ENCODE data around the gene ME2. TPM values are rescaled to one million over a fixed set of nuclear protein-coding genes. Genes with fewer than 3 reads are reported as not detected.
"Not testable (repeated sequence)": the region's sequence is repeated elsewhere in the genome, so short reads cannot be mapped to it uniquely, and the experiment has no call there.

ME2 gene
- total RNA-seq, 4 donors from 2014 or later, result 31.9 to 51.5 (median 46.4) TPM

DNA sequence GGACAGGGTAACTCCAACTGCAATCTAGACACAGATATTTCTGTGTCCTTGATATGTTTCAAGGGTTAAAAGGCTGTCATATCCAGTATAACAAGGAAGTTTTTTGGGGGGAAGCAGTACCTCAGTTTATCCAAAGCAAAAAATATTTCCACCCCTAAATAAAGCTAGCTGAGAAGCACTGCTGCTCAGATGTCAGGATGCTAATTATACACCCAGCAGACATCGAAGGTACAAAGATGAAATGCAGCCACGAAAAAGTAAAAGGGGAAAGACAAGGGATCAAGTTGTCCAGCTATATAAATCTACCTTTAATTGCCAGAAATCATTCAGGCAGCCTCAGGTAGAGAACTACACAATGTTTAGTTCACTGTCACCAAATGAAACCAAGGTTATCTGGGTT is 115.1 kb downstream of the ME2 start:
- no peak overlapping the region for H3K27ac ChIP-seq
- TF ChIP-seq CTCF (IDR thresholded peaks at IDR 0.05) (no peak), POLR2A (IDR thresholded peaks at IDR 0.05) (no peak)

GRCh38 chr18:51003174-51003573 is 124.3 kb downstream of the ME2 start:
- DNase-seq; H3K4me3 ChIP-seq (replicated peaks in 1 of 3); H3K36me3 ChIP-seq; H3K27me3 ChIP-seq; H3K27ac ChIP-seq; H3K9me3 ChIP-seq; H3K4me1 ChIP-seq; intact Hi-C loops (cut with DNase I): not testable (repeated sequence)
- WGBS, 2 donors, result 98 to 100% methylated on average over 2 of the region's 2 CpGs

More for the DNA sequence above, 115.1 kb downstream of the ME2 start:
- intact Hi-C loops (cut with DNase I), result no loop called here
- Histone ChIP-seq H3K4me3 (replicated peaks in 1 of 3) (no peak overlapping the region), H3K4me1 (no peaks in the 10 kb centered on the region), H3K9me3 (no peaks in the 10 kb centered on the region), H3K27me3 (no peaks in the 10 kb centered on the region), H3K36me3 (no peaks in the 10 kb centered on the region)
- 90 to 95% methylated on average over 2 of the region's 2 CpGs for WGBS, 2 donors
- no peak for DNase-seq

Small RNAs within 50 kb of the gene (small RNA-seq; reads per million reads assigned to genes)
- gene RF00019, result not detected

Other genes with a start within 250 kb of the ME2 start
- 10 to 100 TPM in 3 of 4 donors, 1 to 10 TPM in 1; 3.9 to 13.3 (median 11.2) TPM for gene MRO, start 59.1 kb upstream of the ME2 start, total RNA-seq
- gene ELAC1, start 88.9 kb downstream of the ME2 start, total RNA-seq, result 10 to 100 TPM in 3 of 4 donors, 1 to 10 TPM in 1; 9.3 to 23.5 (median 16.3) TPM
- gene SMAD4, start 151.1 kb downstream of the ME2 start, total RNA-seq, result 100 to 1,000 TPM; 163 to 305 (median 250) TPM